GM12878 (cell line): ENCODE measurements around the gene SLX4IP. TPM values are rescaled to one million over a fixed set of nuclear protein-coding genes. Genes with fewer than 3 reads are reported as not detected.

Experiments used
- ATF7 ChIP-seq: fragments of 450-650 bp; IDR thresholded peaks from 2 replicates; pipeline ENCODE4 v1.6.1; 2016; ENCODE audit warnings: low read depth, mild to moderate bottlenecking
- BACH1 ChIP-seq: fragments of 450-650 bp; IDR thresholded peaks from 2 replicates; pipeline ENCODE4 v1.6.1; 2017; ENCODE audit warnings: mild to moderate bottlenecking, borderline replicate concordance
- BHLHE40 ChIP-seq, 2 experiments: fragments of 450-650 bp in 1 of 2; IDR thresholded peaks; 2 replicates each; pipeline ENCODE4 v1.6.1; 2011 to 2017; ENCODE audit warnings: low read depth in 2 of 2, borderline replicate concordance in 1 of 2, improper control_type of control experiment in 1 of 2, low read length in 1 of 2, mild to moderate bottlenecking in 1 of 2
- CBFB ChIP-seq: IDR thresholded peaks from 2 replicates; pipeline ENCODE4 v1.6.1; 2016; ENCODE audit warnings: antibody characterized with exemption, low read depth
- CBX5 ChIP-seq: sonication (generic); IDR thresholded peaks from 2 replicates; pipeline ENCODE4 v1.6.1; 2016; ENCODE audit warnings: low read depth, moderate library complexity, mild to moderate bottlenecking, inconsistent platforms
- CEBPB ChIP-seq, 2 experiments: fragments of 150-350 bp in 1 of 2; IDR thresholded peaks; 2 replicates each; pipeline ENCODE4 v1.6.1; 2012 to 2014; ENCODE audit warnings: low read depth in 2 of 2, low read length in 2 of 2, borderline replicate concordance in 1 of 2, inconsistent platforms in 1 of 2
- EP300 ChIP-seq, 2 experiments: fragments of 150-350 bp in 1 of 2; IDR thresholded peaks; 2 replicates each; pipeline ENCODE4 v1.6.1; 2011 to 2012; ENCODE audit warnings: low read depth in 2 of 2, low read length in 2 of 2, borderline replicate concordance in 1 of 2, improper control_type of control experiment in 1 of 2, inconsistent platforms in 1 of 2; ENCODE audit not compliant: control insufficient read depth in 1 of 2
- ESRRA ChIP-seq: IDR thresholded peaks from 2 replicates; pipeline ENCODE4 v1.6.1; 2012; ENCODE audit warnings: mild to moderate bottlenecking, low read length, improper control_type of control experiment
- HCFC1 ChIP-seq: fragments of 150-350 bp; IDR thresholded peaks from 2 replicates; pipeline ENCODE4 v1.6.1; 2014; ENCODE audit warnings: low read length
- MEF2B ChIP-seq: fragments of 450-650 bp; IDR thresholded peaks from 2 replicates; pipeline ENCODE4 v1.6.1; 2018; ENCODE audit warnings: mild to moderate bottlenecking, moderate library complexity; ENCODE audit not compliant: partially characterized antibody, poor library complexity, severe bottlenecking
- NRF1 ChIP-seq: conservative IDR thresholded peaks from 2 replicates; pipeline ENCODE4 v1.6.1; 2011; ENCODE audit warnings: mild to moderate bottlenecking, low read depth, low read length, improper control_type of control experiment
- PML ChIP-seq: IDR thresholded peaks from 2 replicates; pipeline ENCODE4 v1.6.1; 2012; ENCODE audit warnings: low read length, inconsistent platforms
- RAD21 ChIP-seq: IDR thresholded peaks from 2 replicates; pipeline ENCODE4 v1.6.1; 2011; ENCODE audit warnings: mild to moderate bottlenecking, low read depth, low read length, moderate library complexity; ENCODE audit not compliant: insufficient read depth
- SREBF1 ChIP-seq: IDR thresholded peaks from 2 replicates; pipeline ENCODE4 v1.6.1; 2012; ENCODE audit warnings: mild to moderate bottlenecking, low read length
- TARDBP ChIP-seq: IDR thresholded peaks from 2 replicates; pipeline ENCODE4 v1.6.1; 2016; ENCODE audit warnings: borderline replicate concordance
- TCF12 ChIP-seq: IDR thresholded peaks from 2 replicates; pipeline ENCODE4 v1.6.1; 2011; ENCODE audit warnings: low read depth, mild to moderate bottlenecking, low read length
- ZNF217 ChIP-seq: fragments of 450-650 bp; IDR thresholded peaks from 2 replicates; pipeline ENCODE4 v1.6.1; 2017; ENCODE audit warnings: antibody characterized with exemption, mild to moderate bottlenecking
- ZNF24 ChIP-seq: fragments of 450-650 bp; IDR thresholded peaks from 2 replicates; pipeline ENCODE4 v1.6.1; 2017; ENCODE audit warnings: antibody characterized with exemption, mild to moderate bottlenecking
- ZNF384 ChIP-seq: IDR thresholded peaks from 2 replicates; pipeline ENCODE4 v1.6.1; 2012; ENCODE audit warnings: low read depth, mild to moderate bottlenecking, low read length, improper control_type of control experiment, borderline replicate concordance
- polyA plus RNA-seq, 11 experiments: library from polyadenylated mRNA; depleted of rRNA in 4 of 11; unstranded in 6 of 11; stranded (reverse) in 5 of 11; fragments of >200 nt; fragmentation: Nextera tagmentation in 4 of 11; fragmentation: Illumina TruSeq in 1 of 11; extraction: Ambion mirVana in 4 of 11; extraction: Trizol in 1 of 11; gene quantifications; 1 replicate in 1 of 11; 2 replicates in 10 of 11; pipeline versions ENCODE4 v1.2.1 to v1.2.3, GENCODE V29; 2011 to 2016; ENCODE audit warnings: inconsistent platforms in 2 of 11, missing spikeins in 2 of 11, low read depth in 1 of 11
- total RNA-seq, 4 experiments: library from RNA; depleted of rRNA in 3 of 4; stranded (reverse); fragments of >200 nt in 3 of 4; fragmentation: Illumina TruSeq in 1 of 4; extraction: Trizol in 1 of 4; gene quantifications; 2 replicates each; pipeline versions ENCODE4 v1.2.1 to v1.2.3, GENCODE V29; 2013 to 2021
- TF ChIP-seq, protein P1 (sequence below): fragments of 450-650 bp; IDR thresholded peaks from 2 replicates; pipeline ENCODE4 v1.6.1; 2017; ENCODE audit warnings: mild to moderate bottlenecking, low read depth, inconsistent platforms; ENCODE audit not compliant: poor library complexity, severe bottlenecking
- TF ChIP-seq, protein P2 (sequence below): IDR thresholded peaks from 2 replicates; pipeline ENCODE4 v1.6.1; 2012; ENCODE audit warnings: low read depth, low read length, improper control_type of control experiment
- TF ChIP-seq, protein P3 (sequence below): IDR thresholded peaks from 2 replicates; pipeline ENCODE4 v1.6.1; 2011; ENCODE audit warnings: low read depth, low read length, improper control_type of control experiment, borderline replicate concordance
- TF ChIP-seq, protein P4 (sequence below): fragments of 450-650 bp; IDR thresholded peaks from 2 replicates; pipeline ENCODE4 v1.6.1; 2016; ENCODE audit warnings: mild to moderate bottlenecking
- TF ChIP-seq, protein P5 (sequence below): IDR thresholded peaks from 2 replicates; pipeline ENCODE4 v1.6.1; 2012; ENCODE audit warnings: low read depth, low read length, improper control_type of control experiment

SLX4IP gene
- total and polyA plus RNA-seq, 10 of the 15 experiments (the other 5 are each of a cell fraction or from before 2014, with no cell fraction given), result 2.2 to 11.0 (median 6.3) TPM

DNA sequence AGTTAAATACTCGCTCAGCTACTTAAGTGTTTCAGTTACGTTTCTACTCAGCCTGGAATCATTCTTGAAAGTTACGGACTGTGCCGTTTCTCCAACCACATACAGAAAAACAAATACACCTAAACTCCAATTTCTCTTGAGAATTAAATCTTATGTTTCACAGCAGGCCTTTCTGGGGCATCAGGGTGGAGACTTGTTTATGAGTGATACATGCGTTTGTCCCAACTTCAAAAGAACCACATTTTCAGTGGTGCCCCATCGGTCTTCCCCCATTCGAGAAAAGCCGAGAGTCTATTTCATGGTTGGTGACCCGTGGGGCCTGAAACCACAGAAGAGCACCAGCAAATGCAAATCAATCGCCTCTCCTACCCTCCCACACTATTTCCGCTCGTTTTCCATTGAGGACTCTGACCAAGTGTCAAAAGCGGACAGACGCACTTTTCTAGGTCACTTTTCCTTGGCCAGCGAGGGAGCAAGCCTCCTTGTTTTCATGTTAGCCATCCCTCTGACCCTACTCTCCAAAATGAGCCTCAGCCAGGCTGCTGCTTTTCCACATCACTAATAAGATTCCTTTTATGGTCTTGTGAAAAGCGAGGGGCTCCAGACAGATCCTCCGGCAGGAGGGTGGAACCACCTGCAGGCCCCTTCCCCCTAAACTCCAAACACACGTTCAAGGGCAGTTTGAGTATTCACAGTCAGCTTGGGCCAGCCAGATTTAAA, 235.6 kb downstream of the SLX4IP start (continued):
- TF ChIP-seq, protein P1, sequence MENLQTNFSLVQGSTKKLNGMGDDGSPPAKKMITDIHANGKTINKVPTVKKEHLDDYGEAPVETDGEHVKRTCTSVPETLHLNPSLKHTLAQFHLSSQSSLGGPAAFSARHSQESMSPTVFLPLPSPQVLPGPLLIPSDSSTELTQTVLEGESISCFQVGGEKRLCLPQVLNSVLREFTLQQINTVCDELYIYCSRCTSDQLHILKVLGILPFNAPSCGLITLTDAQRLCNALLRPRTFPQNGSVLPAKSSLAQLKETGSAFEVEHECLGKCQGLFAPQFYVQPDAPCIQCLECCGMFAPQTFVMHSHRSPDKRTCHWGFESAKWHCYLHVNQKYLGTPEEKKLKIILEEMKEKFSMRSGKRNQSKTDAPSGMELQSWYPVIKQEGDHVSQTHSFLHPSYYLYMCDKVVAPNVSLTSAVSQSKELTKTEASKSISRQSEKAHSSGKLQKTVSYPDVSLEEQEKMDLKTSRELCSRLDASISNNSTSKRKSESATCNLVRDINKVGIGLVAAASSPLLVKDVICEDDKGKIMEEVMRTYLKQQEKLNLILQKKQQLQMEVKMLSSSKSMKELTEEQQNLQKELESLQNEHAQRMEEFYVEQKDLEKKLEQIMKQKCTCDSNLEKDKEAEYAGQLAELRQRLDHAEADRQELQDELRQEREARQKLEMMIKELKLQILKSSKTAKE, result peak; percentile 56
- TF ChIP-seq, protein P2, sequence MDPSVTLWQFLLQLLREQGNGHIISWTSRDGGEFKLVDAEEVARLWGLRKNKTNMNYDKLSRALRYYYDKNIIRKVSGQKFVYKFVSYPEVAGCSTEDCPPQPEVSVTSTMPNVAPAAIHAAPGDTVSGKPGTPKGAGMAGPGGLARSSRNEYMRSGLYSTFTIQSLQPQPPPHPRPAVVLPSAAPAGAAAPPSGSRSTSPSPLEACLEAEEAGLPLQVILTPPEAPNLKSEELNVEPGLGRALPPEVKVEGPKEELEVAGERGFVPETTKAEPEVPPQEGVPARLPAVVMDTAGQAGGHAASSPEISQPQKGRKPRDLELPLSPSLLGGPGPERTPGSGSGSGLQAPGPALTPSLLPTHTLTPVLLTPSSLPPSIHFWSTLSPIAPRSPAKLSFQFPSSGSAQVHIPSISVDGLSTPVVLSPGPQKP, result no peak
- TF ChIP-seq PML (no peak), ZNF24 (0 out of 2 replicates have a peak, but pooled peaks have one; percentile 21), CEBPB (IDR thresholded peaks at IDR 0.05; ENCODE audit: borderline replicate concordance in 1 of 2, low read depth in 2 of 2, low read length in 2 of 2) (no peak), ZNF217 (peak; percentile 78; the same call in 1 of the 2 replicates), RAD21 (no peak), BACH1 (0 out of 2 replicates have a peak, but pooled peaks have one; percentile 30), ZNF384 (no peak), BHLHE40 (IDR thresholded peaks at IDR 0.05; ENCODE audit: borderline replicate concordance in 1 of 2, low read depth in 2 of 2, low read length in 1 of 2) (peak in 1 of 2 experiments; percentile 70), CBFB (peak; percentile 90), NRF1 (no peak), SREBF1 (no peak), HCFC1 (no peak), MEF2B (peak; percentile 60), CBX5 (peak; percentile 33; the same call in 1 of the 2 replicates), TCF12 (0 out of 2 replicates have a peak, but pooled peaks have one; percentile 7), EP300 (IDR thresholded peaks at IDR 0.05; ENCODE audit: borderline replicate concordance in 1 of 2, control insufficient read depth in 1 of 2, low read depth in 2 of 2, low read length in 2 of 2) (peak; percentile 30 to 69; a peak in 2 of 4 replicates), ESRRA (no peak), TARDBP (no peak), ATF7 (no peak; the same call in 1 of the 2 replicates)
- TF ChIP-seq, protein P3, sequence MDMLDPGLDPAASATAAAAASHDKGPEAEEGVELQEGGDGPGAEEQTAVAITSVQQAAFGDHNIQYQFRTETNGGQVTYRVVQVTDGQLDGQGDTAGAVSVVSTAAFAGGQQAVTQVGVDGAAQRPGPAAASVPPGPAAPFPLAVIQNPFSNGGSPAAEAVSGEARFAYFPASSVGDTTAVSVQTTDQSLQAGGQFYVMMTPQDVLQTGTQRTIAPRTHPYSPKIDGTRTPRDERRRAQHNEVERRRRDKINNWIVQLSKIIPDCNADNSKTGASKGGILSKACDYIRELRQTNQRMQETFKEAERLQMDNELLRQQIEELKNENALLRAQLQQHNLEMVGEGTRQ, result no peak
- TF ChIP-seq, protein P4, sequence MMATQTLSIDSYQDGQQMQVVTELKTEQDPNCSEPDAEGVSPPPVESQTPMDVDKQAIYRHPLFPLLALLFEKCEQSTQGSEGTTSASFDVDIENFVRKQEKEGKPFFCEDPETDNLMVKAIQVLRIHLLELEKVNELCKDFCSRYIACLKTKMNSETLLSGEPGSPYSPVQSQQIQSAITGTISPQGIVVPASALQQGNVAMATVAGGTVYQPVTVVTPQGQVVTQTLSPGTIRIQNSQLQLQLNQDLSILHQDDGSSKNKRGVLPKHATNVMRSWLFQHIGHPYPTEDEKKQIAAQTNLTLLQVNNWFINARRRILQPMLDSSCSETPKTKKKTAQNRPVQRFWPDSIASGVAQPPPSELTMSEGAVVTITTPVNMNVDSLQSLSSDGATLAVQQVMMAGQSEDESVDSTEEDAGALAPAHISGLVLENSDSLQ, result peak; percentile 19; the same call in 1 of the 2 replicates
- TF ChIP-seq, protein P5, sequence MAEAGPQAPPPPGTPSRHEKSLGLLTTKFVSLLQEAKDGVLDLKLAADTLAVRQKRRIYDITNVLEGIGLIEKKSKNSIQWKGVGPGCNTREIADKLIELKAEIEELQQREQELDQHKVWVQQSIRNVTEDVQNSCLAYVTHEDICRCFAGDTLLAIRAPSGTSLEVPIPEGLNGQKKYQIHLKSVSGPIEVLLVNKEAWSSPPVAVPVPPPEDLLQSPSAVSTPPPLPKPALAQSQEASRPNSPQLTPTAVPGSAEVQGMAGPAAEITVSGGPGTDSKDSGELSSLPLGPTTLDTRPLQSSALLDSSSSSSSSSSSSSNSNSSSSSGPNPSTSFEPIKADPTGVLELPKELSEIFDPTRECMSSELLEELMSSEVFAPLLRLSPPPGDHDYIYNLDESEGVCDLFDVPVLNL, result no peak
